AG09319 (cell line): Measurements from ENCODE around the gene SPRR1A.

Source experiments
- DNase-seq: peaks from one replicate; pipeline ENCODE4 v3.0.0-alpha.2; 2010; ENCODE audit warnings: low read depth; ENCODE audit errors: extremely low read depth
- TF ChIP-seq, protein P1 (sequence below): IDR thresholded peaks from 2 replicates; pipeline ENCODE4 v1.5.1; 2011; ENCODE audit warnings: low read depth, mild to moderate bottlenecking, inconsistent platforms, low read length, moderate library complexity

Gene SPRR1A

DNA sequence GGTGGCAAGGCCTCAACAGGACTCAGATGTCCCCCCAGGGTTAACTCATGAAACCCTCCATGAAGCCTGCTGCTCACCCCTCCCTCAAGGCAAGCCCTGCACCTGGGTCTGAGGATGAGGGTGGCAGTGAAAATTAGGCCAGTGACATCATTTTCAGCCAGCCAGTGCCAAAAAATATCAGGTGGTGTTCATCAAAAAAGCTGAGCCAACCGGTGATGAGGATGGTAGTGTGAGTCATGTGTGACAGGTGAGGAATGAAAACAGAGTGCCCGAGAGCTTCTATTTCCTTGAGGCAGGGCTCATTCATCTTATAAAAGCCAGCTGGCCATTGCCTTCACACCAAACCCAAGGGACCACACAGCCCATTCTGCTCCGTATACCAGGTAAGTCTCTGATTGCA is at the start of gene SPRR1A:
Gene SPRR1A, plus strand, starts transcription at position 339 of the 400 bp plus-strand sequence. CDS start 1,150 bp downstream, outside the sequence.
- TF ChIP-seq, protein P1, sequence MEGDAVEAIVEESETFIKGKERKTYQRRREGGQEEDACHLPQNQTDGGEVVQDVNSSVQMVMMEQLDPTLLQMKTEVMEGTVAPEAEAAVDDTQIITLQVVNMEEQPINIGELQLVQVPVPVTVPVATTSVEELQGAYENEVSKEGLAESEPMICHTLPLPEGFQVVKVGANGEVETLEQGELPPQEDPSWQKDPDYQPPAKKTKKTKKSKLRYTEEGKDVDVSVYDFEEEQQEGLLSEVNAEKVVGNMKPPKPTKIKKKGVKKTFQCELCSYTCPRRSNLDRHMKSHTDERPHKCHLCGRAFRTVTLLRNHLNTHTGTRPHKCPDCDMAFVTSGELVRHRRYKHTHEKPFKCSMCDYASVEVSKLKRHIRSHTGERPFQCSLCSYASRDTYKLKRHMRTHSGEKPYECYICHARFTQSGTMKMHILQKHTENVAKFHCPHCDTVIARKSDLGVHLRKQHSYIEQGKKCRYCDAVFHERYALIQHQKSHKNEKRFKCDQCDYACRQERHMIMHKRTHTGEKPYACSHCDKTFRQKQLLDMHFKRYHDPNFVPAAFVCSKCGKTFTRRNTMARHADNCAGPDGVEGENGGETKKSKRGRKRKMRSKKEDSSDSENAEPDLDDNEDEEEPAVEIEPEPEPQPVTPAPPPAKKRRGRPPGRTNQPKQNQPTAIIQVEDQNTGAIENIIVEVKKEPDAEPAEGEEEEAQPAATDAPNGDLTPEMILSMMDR, result no peak
- DNase-seq, result no peak

GRCh38 chr1:152940614-152941013 is 43.3 kb upstream of the SPRR1A start:
- TF ChIP-seq, protein P1, result no peak

GRCh38 chr1:152941037-152941711 is 42.7 kb upstream of the SPRR1A start:
- TF ChIP-seq, protein P1, result no peak
- no peak for DNase-seq

More at GRCh38 chr1:152940614-152941013, 43.3 kb upstream of the SPRR1A start:
- no peak for DNase-seq

DNA sequence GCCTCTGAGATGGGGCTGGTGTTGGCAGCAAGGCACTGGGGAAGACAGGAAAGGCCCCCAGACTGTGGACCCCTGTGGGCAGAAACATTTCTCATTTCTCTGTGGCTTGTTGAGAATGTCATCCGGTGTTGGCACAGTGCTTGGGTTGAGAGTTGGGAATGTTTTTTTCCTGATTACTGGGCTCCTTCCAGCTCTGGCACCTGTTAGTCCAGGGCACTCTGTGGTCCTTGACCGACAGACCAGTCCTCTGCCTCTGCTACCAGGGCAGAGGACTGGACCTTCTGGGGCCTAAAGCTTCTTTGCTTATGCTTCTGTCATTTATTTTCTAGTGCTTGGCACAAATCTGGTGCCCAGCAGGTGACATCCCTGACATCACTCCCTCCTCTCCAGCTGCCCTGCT is 41.7 kb upstream of the SPRR1A start:
- TF ChIP-seq, protein P1, result no peak
- no peak for DNase-seq

GRCh38 chr1:152946248-152946647 is 37.6 kb upstream of the SPRR1A start:
- TF ChIP-seq, protein P1, result no peak
- DNase-seq, result no peak

DNA sequence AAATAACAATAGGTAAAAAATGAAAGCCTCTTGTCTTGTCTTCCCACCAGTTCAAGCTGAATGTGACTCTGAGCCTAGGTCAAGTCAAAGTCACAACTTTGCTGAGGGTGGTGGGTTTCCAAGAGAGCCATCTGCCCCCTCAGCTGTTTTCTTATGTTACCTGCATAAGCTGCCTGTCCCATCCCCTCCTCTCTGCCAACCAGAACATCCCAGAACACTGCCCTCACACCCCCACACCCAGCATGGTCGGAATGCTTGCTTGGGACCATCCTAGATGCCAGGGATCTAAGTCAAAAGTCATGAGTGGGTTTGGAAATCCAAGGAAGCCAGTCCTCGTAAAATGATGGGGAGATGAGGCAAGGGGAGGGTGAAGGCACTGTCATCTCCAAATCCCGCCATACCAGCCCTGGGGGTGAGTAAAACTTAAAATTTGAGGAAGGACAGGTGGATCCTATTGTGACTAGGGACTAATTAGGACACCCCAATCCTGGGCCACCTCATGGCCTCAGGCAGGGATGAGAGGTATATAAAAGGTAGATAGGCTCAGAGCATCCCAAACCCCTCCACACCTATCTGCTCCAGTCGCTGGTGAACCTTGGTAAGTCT is 37.1 kb upstream of the SPRR1A start, which contains the start of gene SPRR5:
Gene SPRR5, plus strand, starts transcription at position 556 of the 606 bp plus-strand sequence. CDS start 1,349 bp downstream, outside the sequence.
- DNase-seq, result no peak
- TF ChIP-seq, protein P1, result no peak

DNA sequence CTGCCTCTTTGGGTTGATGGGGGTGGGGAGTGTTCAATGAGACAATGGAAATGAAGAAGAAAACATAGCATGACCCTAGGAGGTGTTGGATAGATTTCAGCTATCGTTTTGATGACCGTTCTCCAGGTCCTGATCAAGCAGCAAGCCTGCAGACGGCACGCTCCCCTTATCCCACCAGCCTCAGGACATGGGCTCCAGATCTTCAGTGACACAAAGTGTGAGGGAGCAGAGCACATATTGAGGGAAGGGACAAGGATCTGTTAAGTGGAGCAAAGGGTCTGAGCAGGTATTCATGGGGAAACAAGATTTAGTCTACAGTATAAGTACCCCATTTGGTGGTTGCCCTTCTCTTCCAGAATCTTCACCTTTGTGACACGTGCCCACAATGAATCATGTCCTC is 32.2 kb upstream of the SPRR1A start:
- TF ChIP-seq, protein P1, result no peak
- DNase-seq, result no peak
